Heart right ventricle (tissue), 16 donors: Measurements from ENCODE around the gene COG5. TPM values are rescaled to one million over a fixed set of nuclear protein-coding genes. Genes with fewer than 3 reads are reported as not detected.

ENCODE experiments used
- ATAC-seq, 8 donors: fragments of 200-7000 bp; cut with Tn5 transposase; one replicate each; pipeline ENCODE4 v1.9.1; 2020; ENCODE audit warnings: mild to moderate bottlenecking in 8 of 8, moderate library complexity in 8 of 8, moderate number of reproducible peaks in 1 of 8
- DNase-seq, 2 donors: peaks; one replicate each; pipeline ENCODE4 v3.0.0-alpha.2; 2020
- H3K27ac ChIP-seq, 10 donors: fragments of 200-600 bp; sonication (generic) in 2 of 10; one replicate each; pipeline versions ENCODE4 v1.5.0 to v1.8.0; 2020 to 2022; ENCODE audit warnings: mild to moderate bottlenecking in 3 of 10
- H3K27me3 ChIP-seq, 7 donors: fragments of 200-600 bp; one replicate each; pipeline ENCODE4 v1.8.0; 2021 to 2022; ENCODE audit warnings: mild to moderate bottlenecking in 2 of 7
- H3K36me3 ChIP-seq, 9 donors: fragments of 200-600 bp; sonication (generic) in 1 of 9; one replicate each; pipeline versions ENCODE4 v1.5.0 to v1.8.0; 2020 to 2022; ENCODE audit warnings: mild to moderate bottlenecking in 2 of 9
- H3K4me1 ChIP-seq, 9 donors: fragments of 200-600 bp; sonication (generic) in 1 of 9; one replicate each; pipeline versions ENCODE4 v1.5.0 to v1.8.0; 2020 to 2022; ENCODE audit warnings: mild to moderate bottlenecking in 4 of 9
- H3K4me3 ChIP-seq, 10 donors: fragments of 200-600 bp; sonication (generic) in 2 of 10; one replicate each; pipeline versions ENCODE4 v1.5.0 to v1.8.0; 2020 to 2022; ENCODE audit warnings: mild to moderate bottlenecking in 7 of 10, moderate library complexity in 2 of 10
- H3K9me3 ChIP-seq, 11 donors: fragments of 200-600 bp in 10 of 11; sonication (generic) in 2 of 11; one replicate each; pipeline versions ENCODE4 v1.5.0 to v1.8.0; 2013 to 2022; ENCODE audit warnings: mild to moderate bottlenecking in 2 of 11, control low read depth in 1 of 11, moderate library complexity in 1 of 11
- CTCF ChIP-seq, 9 donors: fragments of 200-600 bp; sonication (generic) in 2 of 9; IDR thresholded peaks; one replicate each; pipeline versions ENCODE4 v1.5.0 to v1.8.0; 2021 to 2022; ENCODE audit warnings: antibody characterized with exemption in 9 of 9, mild to moderate bottlenecking in 5 of 9, moderate library complexity in 1 of 9
- WGBS, 2 donors: extraction: QIAGEN DNeasy Blood & Tissue Kit; methylation state at CpG; one replicate each; pipeline ENCODE4 v1.1.7; 2013; ENCODE audit warnings: inconsistent platforms in 1 of 2; 5-methylcytosine and 5-hydroxymethylcytosine counted together
- intact Hi-C, 10 donors: fragments of 100-400 bp; cut with DNase I; formaldehyde crosslinking; loops; one replicate each; pipeline versions ENCODE4 v1.11.1 to v1.14.2; 2022
- polyA plus RNA-seq, 2 donors: library from polyadenylated mRNA; stranded (reverse); fragments of 200-250 nt; gene quantifications; one replicate each; pipeline ENCODE4 v1.2.3, GENCODE V29; 2013
- total RNA-seq, 10 donors: library from RNA; stranded (reverse); fragmentation: NEBNext Ultra II Directional in 3 of 10; extraction: Animal tissue kit (Norgen Biotek cat#: 25700) in 3 of 10; gene quantifications; one replicate each; pipeline versions ENCODE4 v1.2.1 to v1.2.4, GENCODE V29; 2021 to 2023
- donor health status: Arrhythmogenic right ventricular cardiomyopathy.
- donor health status: ischemic (EF 13 %, LVEDD 7.1; RV severe dilation, severe dysfunction).
- donor health status: healthy with polysubstance abuse.
- donor health status: DM: no; HTN: yes; CAD: no.
- donor health status: DM: no; HTN: no; CAD: no.
- donor health status: ischemic (EF 25% LVEDD 6.9; RV normal size, moderate dysfunction).
- donor health status: ischemic (EF 25% LVEDD 5.7; RV mildly dilated, moderate dysfunction).
- donor health status: healthy.
- donor health status: DM: yes; HTN: yes; CAD: no.
- donor health status: Ischemic cardiomyopathy.
- donor health status: ischemic (EF 35%, LVEDD 5.7; RV mildly dilated, moderate dysfunction).
- donor health status: nonischemic (EF 11% LVEDD 7.7; RV severe dilation, severe dysfunction).
- donor health status: DM: yes; HTN: yes; CAD: no.
- donor health status: PGD.
- donor health status: ischemic (EF 29% LVEDD 5.4; RV normal size, mild dysfunction).
- donor health status: nonischemic (EF 23%, LVEDD 6.1; RV moderate dilation, normal function).

Gene COG5
- total and polyA plus RNA-seq, 12 donors: 8.4 to 65.8 (median 52.2) TPM

- Histone ChIP-seq H3K4me1 (peaks cover 0 to 11% (median 0%) of the 10 kb centered on the region in 9 donors), H3K27me3 (no peaks in the 10 kb centered on the region), H3K9me3 (no peaks in the 10 kb centered on the region), H3K36me3 (peaks cover 0 to 38% (median 0%) of the 10 kb centered on the region in 9 donors), H3K27ac (no peak overlapping the region), H3K4me3 (no peak overlapping the region)
- no peak for TF ChIP-seq CTCF (IDR thresholded peaks at IDR 0.05)
- intact Hi-C loops: no loop called here
- no peak for DNase-seq
- ATAC-seq: no peak
These were observed 35.3 kb downstream of the COG5 start for GRCh38 chr7:107528461-107528860.

- intact Hi-C loops: no loop called here
- Histone ChIP-seq H3K36me3 (peaks cover 0 to 41% (median 0%) of the 10 kb centered on the region in 9 donors), H3K27ac (no peak overlapping the region), H3K4me1 (peaks cover 0 to 11% (median 0%) of the 10 kb centered on the region in 9 donors), H3K4me3 (no peak overlapping the region), H3K27me3 (no peaks in the 10 kb centered on the region), H3K9me3 (no peaks in the 10 kb centered on the region)
- ATAC-seq (no peak), DNase-seq (no peak)
- no peak for TF ChIP-seq CTCF (IDR thresholded peaks at IDR 0.05)
- WGBS, 2 donors: 92 to 97% methylated on average over 3 of the region's 3 CpGs
These were observed 36.5 kb downstream of the COG5 start for GRCh38 chr7:107527196-107527595.

GRCh38 chr7:107526672-107527071, 37.0 kb downstream of the COG5 start:
- DNase-seq (no peak), ATAC-seq (no peak)
- no peaks in the 10 kb centered on the region for H3K27me3 ChIP-seq
- no peak overlapping the region for H3K4me3 ChIP-seq
- peaks cover 0 to under 1% (median 0%) of the 10 kb centered on the region in 11 donors for H3K9me3 ChIP-seq
- TF ChIP-seq CTCF (IDR thresholded peaks at IDR 0.05): no peak
- intact Hi-C loops: no loop called here
- peaks cover 0 to 41% (median 0%) of the 10 kb centered on the region in 9 donors for H3K36me3 ChIP-seq
- H3K27ac ChIP-seq: no peak overlapping the region
- WGBS, 2 donors: 99 to 100% methylated on average over 2 of the region's 2 CpGs
- H3K4me1 ChIP-seq: peaks cover 0 to 11% (median 0%) of the 10 kb centered on the region in 9 donors

DNA sequence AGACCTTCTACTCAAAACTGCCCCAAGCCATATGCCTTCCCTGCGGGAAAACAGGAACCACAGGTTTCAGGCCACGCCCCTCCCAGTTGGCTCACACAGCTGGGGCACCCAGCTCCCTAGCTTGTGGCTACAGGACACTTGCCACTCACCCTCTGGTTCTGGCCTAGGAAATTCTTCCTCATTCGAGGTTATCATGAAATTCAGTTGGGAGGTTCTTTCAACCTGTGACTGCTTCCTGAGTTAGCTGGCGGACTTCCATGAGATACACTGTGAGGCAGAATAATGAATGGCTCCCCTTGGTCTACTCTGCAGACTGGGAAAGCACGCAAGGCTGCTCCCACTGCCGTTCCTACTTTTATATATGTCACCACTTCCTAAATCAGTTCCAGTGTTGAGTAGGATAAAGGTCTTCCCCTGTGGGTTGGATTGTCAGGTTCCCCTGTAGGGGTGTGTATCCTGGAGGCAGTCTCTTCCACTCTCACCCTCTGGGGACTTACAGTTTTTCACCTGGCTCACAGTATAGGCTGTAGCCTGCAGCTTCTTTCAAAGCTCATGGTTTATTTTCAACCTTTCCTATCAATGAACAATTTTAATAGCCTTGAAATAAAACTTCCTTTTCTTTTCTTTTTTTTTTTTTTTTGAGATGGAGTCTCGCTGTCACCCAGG, 56.9 kb downstream of the COG5 start:
- 59 to 65% methylated on average over 7 of the region's 7 CpGs for WGBS, 2 donors

More for the DNA sequence above, 56.9 kb downstream of the COG5 start:
- Histone ChIP-seq H3K9me3 (no peaks in the 10 kb centered on the region), H3K27me3 (no peaks in the 10 kb centered on the region), H3K4me3 (no peak overlapping the region), H3K36me3 (peaks cover 0 to 11% (median 0%) of the 10 kb centered on the region in 9 donors), H3K27ac (no peak overlapping the region), H3K4me1 (peaks cover 4 to 19% (median 11%) of the 10 kb centered on the region in 9 donors)
- no peak for TF ChIP-seq CTCF (IDR thresholded peaks at IDR 0.05)
- ATAC-seq (peak; percentile 20 to 70 (median 58)), DNase-seq (peak in 1 of 2 donors; percentile 11)
- intact Hi-C loops: no loop called here
